HCT116 (cell line): ENCODE measurements around the gene CYB5RL. TPM values are rescaled to one million over a fixed set of nuclear protein-coding genes. Genes with fewer than 3 reads are reported as not detected.

Experiments
- ATAC-seq: fragments of 200-7000 bp; cut with Tn5 transposase; 2 replicates; pipeline ENCODE4 v1.9.1; 2020; ENCODE audit warnings: mild to moderate bottlenecking, moderate library complexity
- BruUV-seq: library from RNA; stranded (reverse); fragments of 400-500 nt; replicated peaks from 2 replicates; lab custom pipeline; 2021; lab: Mats Ljungman, UMichigan
- CTCF ChIA-PET: fragments of 300-600 bp; sonication (Branson Sonifier 250); formaldehyde crosslinking; loops from one replicate; lab custom pipeline; 2021; ENCODE audit warnings: antibody characterized with exemption; lab: Charles Lee
- POLR2A ChIA-PET: fragments of 300-600, 350-600 bp; sonication (Branson Sonifier 250); formaldehyde crosslinking; loops from one replicate; lab custom pipeline; 2021; ENCODE audit warnings: antibody characterized with exemption; lab: Charles Lee
- RAD21 ChIA-PET, 2 experiments: fragments of 300-600 bp; sonication (Branson Sonifier 250); formaldehyde crosslinking; loops; one replicate each; lab custom pipeline; 2023; ENCODE audit warnings: low total read pairs in 2 of 2; ENCODE audit not compliant: uncharacterized antibody in 2 of 2, unreplicated experiment in 2 of 2, low non-redundant PET in 1 of 2; lab: Charles Lee
- DNase-seq: peaks from one replicate; pipeline ENCODE4 v3.0.0-alpha.2; 2010; ENCODE audit warnings: low read depth, low spot score
- H2AFZ ChIP-seq: fragments of 200-600 bp; shearing (Covaris generic), sonication (generic); 2 replicates; pipeline ENCODE4 v1.6.1; 2017; ENCODE audit warnings: low read depth, mixed run types, mixed read lengths, antibody characterized with exemption, low read length; ENCODE audit not compliant: poor library complexity, severe bottlenecking
- H3K27ac ChIP-seq: 2 replicates; pipeline ENCODE4 v1.5.1; 2012; ENCODE audit warnings: low read depth, low read length
- H3K27me3 ChIP-seq: fragments of 200-600 bp; sonication (generic); 2 replicates; pipeline ENCODE4 v1.6.1; 2016; ENCODE audit warnings: mixed run types, low read length, mixed read lengths; ENCODE audit not compliant: insufficient read depth
- H3K36me3 ChIP-seq, 2 experiments: fragments of 200-500 bp in 1 of 2; fragments of 200-600 bp in 1 of 2; sonication (Bioruptor generic) in 1 of 2; sonication (generic) in 1 of 2; 2 replicates each; pipeline versions ENCODE4 v1.5.1 to v1.6.1; 2014 to 2016; ENCODE audit warnings: low read length in 2 of 2, inconsistent platforms in 1 of 2, mixed read lengths in 1 of 2, mixed run types in 1 of 2; ENCODE audit not compliant: insufficient read depth in 2 of 2, control insufficient read depth in 1 of 2
- H3K4me1 ChIP-seq, 2 experiments: fragments of 200-600 bp in 1 of 2; sonication (generic) in 1 of 2; 2 replicates each; pipeline versions ENCODE4 v1.5.1 to v1.6.1; 2012 to 2017; ENCODE audit warnings: low read length in 2 of 2, inconsistent platforms in 1 of 2, mild to moderate bottlenecking in 1 of 2, mixed read lengths in 1 of 2, mixed run types in 1 of 2, moderate library complexity in 1 of 2; ENCODE audit not compliant: insufficient read depth in 2 of 2, control insufficient read depth in 1 of 2
- H3K4me2 ChIP-seq: fragments of 200-600 bp; sonication (generic); 2 replicates; pipeline ENCODE4 v1.6.1; 2017; ENCODE audit warnings: mixed run types, low read length, mixed read lengths
- H3K4me3 ChIP-seq, 2 experiments: fragments of 200-600 bp in 1 of 2; sonication (generic) in 1 of 2; replicated peaks in 1 of 2; 2 replicates each; pipeline ENCODE4 v1.5.1; 2011 to 2016; ENCODE audit warnings: low read length in 2 of 2, control low read depth in 1 of 2, low read depth in 1 of 2, mild to moderate bottlenecking in 1 of 2, mixed read lengths in 1 of 2, mixed run types in 1 of 2
- H3K79me2 ChIP-seq: fragments of 200-600 bp; sonication (generic); 2 replicates; pipeline ENCODE4 v1.6.1; 2017; ENCODE audit warnings: mild to moderate bottlenecking, mixed run types, low read length, moderate library complexity, mixed read lengths; ENCODE audit not compliant: insufficient read depth
- H3K9ac ChIP-seq: fragments of 200-600 bp; sonication (generic); 2 replicates; pipeline ENCODE4 v1.6.1; 2016; ENCODE audit warnings: low read length, mixed read lengths
- H3K9me2 ChIP-seq: fragments of 200-600 bp; sonication (generic), shearing (Covaris generic); 2 replicates; pipeline ENCODE4 v1.6.1; 2017; ENCODE audit warnings: mixed run types, mild to moderate bottlenecking, moderate library complexity; ENCODE audit not compliant: insufficient read depth
- H3K9me3 ChIP-seq, 2 experiments: fragments of 200-500 bp in 1 of 2; fragments of 200-600 bp in 1 of 2; sonication (Bioruptor generic) in 1 of 2; sonication (generic) in 1 of 2; 2 replicates each; pipeline ENCODE4 v1.6.1; 2014 to 2017; ENCODE audit warnings: low read length in 2 of 2, mixed read lengths in 2 of 2, inconsistent platforms in 1 of 2, low read depth in 1 of 2, mild to moderate bottlenecking in 1 of 2, mixed run types in 1 of 2, moderate library complexity in 1 of 2; ENCODE audit not compliant: control insufficient read depth in 1 of 2, insufficient read depth in 1 of 2
- H4K20me1 ChIP-seq: fragments of 200-600 bp; sonication (generic), shearing (Covaris generic); 2 replicates; pipeline ENCODE4 v1.6.1; 2017; ENCODE audit warnings: mixed run types, mild to moderate bottlenecking, moderate library complexity; ENCODE audit not compliant: insufficient read depth
- ATF3 ChIP-seq: IDR thresholded peaks from 2 replicates; pipeline ENCODE4 v1.6.1; 2012
- CTCF ChIP-seq, 3 experiments: fragments of 200-600 bp in 1 of 3; sonication (generic) in 1 of 3; IDR thresholded peaks in 2 of 3; conservative IDR thresholded peaks in 1 of 3; 2 replicates each; pipeline ENCODE4 v1.5.1; 2012 to 2017; ENCODE audit warnings: low read depth in 2 of 3, low read length in 2 of 3, antibody characterized with exemption in 1 of 3, borderline replicate concordance in 1 of 3, control low read depth in 1 of 3, mild to moderate bottlenecking in 1 of 3, mixed read lengths in 1 of 3, mixed run types in 1 of 3, moderate library complexity in 1 of 3; ENCODE audit not compliant: insufficient read depth in 1 of 3
- EGR1 ChIP-seq: IDR thresholded peaks from 2 replicates; pipeline ENCODE4 v1.6.1; 2012; ENCODE audit warnings: low read depth
- ELF1 ChIP-seq: IDR thresholded peaks from 2 replicates; pipeline ENCODE4 v1.6.1; 2012; ENCODE audit warnings: low read depth, borderline replicate concordance
- EZH2 ChIP-seq: fragments of 200-600 bp; sonication (generic); IDR thresholded peaks from 2 replicates; pipeline ENCODE4 v1.6.1; 2017; ENCODE audit warnings: antibody characterized with exemption, mixed run types
- JUND ChIP-seq: IDR thresholded peaks from 2 replicates; pipeline ENCODE4 v1.6.1; 2012
- MAX ChIP-seq: IDR thresholded peaks from 2 replicates; pipeline ENCODE4 v1.6.1; 2012
- POLR2AphosphoS5 ChIP-seq: IDR thresholded peaks from 2 replicates; pipeline ENCODE4 v1.6.1; 2011; ENCODE audit warnings: mild to moderate bottlenecking, low read depth, low read length, moderate library complexity
- RAD21 ChIP-seq: IDR thresholded peaks from 2 replicates; pipeline ENCODE4 v1.6.1; 2012; ENCODE audit warnings: low read depth, mild to moderate bottlenecking
- REST ChIP-seq: IDR thresholded peaks from 2 replicates; pipeline ENCODE4 v1.6.1; 2012; ENCODE audit warnings: low read depth
- SIN3A ChIP-seq: IDR thresholded peaks from 2 replicates; pipeline ENCODE4 v1.6.1; 2012; ENCODE audit warnings: low read depth
- SP1 ChIP-seq: IDR thresholded peaks from 2 replicates; pipeline ENCODE4 v1.6.1; 2012; ENCODE audit warnings: low read depth
- SRF ChIP-seq: IDR thresholded peaks from 2 replicates; pipeline ENCODE4 v1.6.1; 2012; ENCODE audit warnings: low read depth
- TCF7L2 ChIP-seq: IDR thresholded peaks from 2 replicates; pipeline ENCODE4 v1.7.0; 2011; ENCODE audit warnings: borderline replicate concordance, inconsistent platforms; ENCODE audit not compliant: insufficient read depth, insufficient read length; ENCODE audit errors: extremely low read depth
- ZBTB33 ChIP-seq: IDR thresholded peaks from 2 replicates; pipeline ENCODE4 v1.6.1; 2011; ENCODE audit warnings: mild to moderate bottlenecking, low read length, moderate library complexity; ENCODE audit not compliant: insufficient replicate concordance; ENCODE audit errors: extremely low read depth
- ZNF274 ChIP-seq: fragments of 200-500 bp; sonication (Bioruptor generic); IDR thresholded peaks from 2 replicates; pipeline ENCODE4 v1.6.1; 2014; ENCODE audit warnings: mild to moderate bottlenecking, low read depth, low read length, inconsistent platforms
- intact Hi-C: fragments of 100-400 bp; cut with micrococcal nuclease; formaldehyde crosslinking; loops from 2 replicates; pipeline ENCODE4 v1.10.0; 2022
- total RNA-seq: library from RNA; stranded (reverse); gene quantifications from one replicate; pipeline ENCODE4 v1.2.1, GENCODE V29; 2021; ENCODE audit not compliant: unreplicated experiment

Gene CYB5RL
- total RNA-seq, 1 experiment from 2014 or later = 11.7 TPM

- no peak for ATAC-seq
- H3K9me3 ChIP-seq = no peaks in the 10 kb centered on the region
- BruUV-seq = no TSS peak
- TF ChIP-seq JUND = no peak
- no peak for TF ChIP-seq EGR1
- TF ChIP-seq RAD21 = no peak
- TF ChIP-seq ELF1 = no peak
- TF ChIP-seq EZH2 = no peak
- no peak for TF ChIP-seq REST
- TF ChIP-seq SRF = no peak
- TF ChIP-seq POLR2AphosphoS5 = no peak
- TF ChIP-seq MAX = no peak
- no peak for TF ChIP-seq SIN3A
- no peak for TF ChIP-seq TCF7L2
- TF ChIP-seq ZBTB33 = no peak
- no peak for TF ChIP-seq ATF3
- no peak for TF ChIP-seq ZNF274
- no peak for TF ChIP-seq CTCF (IDR thresholded peaks at IDR 0.05 in 2 of 3, conservative IDR thresholded peaks at IDR 0.05 in 1 of 3; ENCODE audit: borderline replicate concordance in 1 of 3, insufficient read depth in 1 of 3, low read depth in 2 of 3, low read length in 2 of 3)
- TF ChIP-seq SP1 = no peak
- TF ChIP-seq, all 23 proteins: peak for 0
- POLR2A ChIA-PET = no interaction called here
- CTCF ChIA-PET = interaction anchor here (2.0 kb wide), 1 partner anchor 23 kb away, joined by 4 read pairs; no protein-coding TSS in a partner anchor
- H3K4me2 ChIP-seq = no peak overlapping the region
- H3K9ac ChIP-seq = no peak overlapping the region
- no peak overlapping the region for H2AFZ ChIP-seq
- no peaks in the 10 kb centered on the region for H3K9me2 ChIP-seq
- H3K27me3 ChIP-seq = no peaks in the 10 kb centered on the region
- RAD21 ChIA-PET = no interaction called here
- H3K4me3 ChIP-seq = no peak overlapping the region
- intact Hi-C loops = loop anchor here (5.0 to 10.0 kb wide), 2 partner anchors 201 to 283 kb away; partner anchors contain the start of gene SSBP3
- peaks cover 35 to 37% of the 10 kb centered on the region in 2 experiments for H3K36me3 ChIP-seq
- H3K27ac ChIP-seq = no peak overlapping the region
- H4K20me1 ChIP-seq = no peaks in the 10 kb centered on the region
- peaks cover 61% of the 10 kb centered on the region for H3K79me2 ChIP-seq
- H3K4me1 ChIP-seq = peaks cover 7 to 12% of the 10 kb centered on the region in 2 experiments; a peak in 3 of 4 replicates
- DNase-seq = no peak
These were observed 4.4 kb upstream of the CYB5RL start for GRCh38 chr1:54204199-54204598.
